BE2C (cell line): Measurements from ENCODE around the gene PET117.
"Not testable (repeated sequence)": the region's sequence is repeated elsewhere in the genome, so short reads cannot be mapped to it uniquely, and the experiment has no call there.

Experiments
- DNase-seq: peaks from one replicate; pipeline ENCODE4 v3.0.0-alpha.2; 2020
- H3K27me3 ChIP-seq: fragments of 250-450 bp; sonication (Bioruptor Pico); 2 replicates; pipeline ENCODE4 v1.5.1; 2020; ENCODE audit warnings: mild to moderate bottlenecking
- H3K36me3 ChIP-seq: fragments of 250-450 bp; sonication (Bioruptor Pico); 2 replicates; pipeline ENCODE4 v1.5.1; 2020; ENCODE audit warnings: mild to moderate bottlenecking
- H3K4me1 ChIP-seq: fragments of 250-450 bp; sonication (Bioruptor Pico); 2 replicates; pipeline ENCODE4 v1.5.1; 2020
- H3K4me3 ChIP-seq: 2 replicates; pipeline ENCODE4 v1.5.1; 2011; ENCODE audit warnings: low read depth, low read length
- H3K9me3 ChIP-seq: fragments of 250-450 bp; sonication (Bioruptor Pico); 2 replicates; pipeline ENCODE4 v1.5.1; 2020
- TF ChIP-seq, protein P1 (sequence below): IDR thresholded peaks from 2 replicates; pipeline ENCODE4 v1.5.1; 2012; ENCODE audit warnings: mild to moderate bottlenecking, low read depth, low read length

PET117 gene

DNA sequence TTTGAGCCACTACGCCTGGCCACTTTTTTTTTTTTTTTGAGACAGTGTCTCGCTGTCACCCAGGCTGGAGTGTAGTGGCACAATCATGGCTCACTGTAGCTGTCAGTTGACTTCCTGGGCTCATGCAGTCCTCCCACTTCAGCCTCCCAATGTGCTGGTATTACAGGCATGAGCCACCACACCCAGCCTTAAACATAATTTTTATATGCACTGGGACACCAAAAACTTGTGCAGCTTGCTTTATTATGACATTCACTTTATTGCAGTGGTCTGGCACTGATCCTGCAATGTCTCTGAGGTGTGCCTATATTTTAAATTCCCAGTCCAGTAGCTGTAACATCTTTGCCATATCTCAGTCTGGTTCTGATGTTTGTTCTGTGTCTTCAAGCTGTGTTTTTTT, 34.7 kb downstream of the PET117 start:
- Histone ChIP-seq H3K9me3 (no peaks in the 10 kb centered on the region), H3K27me3 (no peaks in the 10 kb centered on the region), H3K4me3 (no peak overlapping the region), H3K4me1 (no peaks in the 10 kb centered on the region), H3K36me3 (peaks cover 24% of the 10 kb centered on the region)
- TF ChIP-seq, protein P1, sequence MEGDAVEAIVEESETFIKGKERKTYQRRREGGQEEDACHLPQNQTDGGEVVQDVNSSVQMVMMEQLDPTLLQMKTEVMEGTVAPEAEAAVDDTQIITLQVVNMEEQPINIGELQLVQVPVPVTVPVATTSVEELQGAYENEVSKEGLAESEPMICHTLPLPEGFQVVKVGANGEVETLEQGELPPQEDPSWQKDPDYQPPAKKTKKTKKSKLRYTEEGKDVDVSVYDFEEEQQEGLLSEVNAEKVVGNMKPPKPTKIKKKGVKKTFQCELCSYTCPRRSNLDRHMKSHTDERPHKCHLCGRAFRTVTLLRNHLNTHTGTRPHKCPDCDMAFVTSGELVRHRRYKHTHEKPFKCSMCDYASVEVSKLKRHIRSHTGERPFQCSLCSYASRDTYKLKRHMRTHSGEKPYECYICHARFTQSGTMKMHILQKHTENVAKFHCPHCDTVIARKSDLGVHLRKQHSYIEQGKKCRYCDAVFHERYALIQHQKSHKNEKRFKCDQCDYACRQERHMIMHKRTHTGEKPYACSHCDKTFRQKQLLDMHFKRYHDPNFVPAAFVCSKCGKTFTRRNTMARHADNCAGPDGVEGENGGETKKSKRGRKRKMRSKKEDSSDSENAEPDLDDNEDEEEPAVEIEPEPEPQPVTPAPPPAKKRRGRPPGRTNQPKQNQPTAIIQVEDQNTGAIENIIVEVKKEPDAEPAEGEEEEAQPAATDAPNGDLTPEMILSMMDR: no peak
- no peak for DNase-seq

DNA sequence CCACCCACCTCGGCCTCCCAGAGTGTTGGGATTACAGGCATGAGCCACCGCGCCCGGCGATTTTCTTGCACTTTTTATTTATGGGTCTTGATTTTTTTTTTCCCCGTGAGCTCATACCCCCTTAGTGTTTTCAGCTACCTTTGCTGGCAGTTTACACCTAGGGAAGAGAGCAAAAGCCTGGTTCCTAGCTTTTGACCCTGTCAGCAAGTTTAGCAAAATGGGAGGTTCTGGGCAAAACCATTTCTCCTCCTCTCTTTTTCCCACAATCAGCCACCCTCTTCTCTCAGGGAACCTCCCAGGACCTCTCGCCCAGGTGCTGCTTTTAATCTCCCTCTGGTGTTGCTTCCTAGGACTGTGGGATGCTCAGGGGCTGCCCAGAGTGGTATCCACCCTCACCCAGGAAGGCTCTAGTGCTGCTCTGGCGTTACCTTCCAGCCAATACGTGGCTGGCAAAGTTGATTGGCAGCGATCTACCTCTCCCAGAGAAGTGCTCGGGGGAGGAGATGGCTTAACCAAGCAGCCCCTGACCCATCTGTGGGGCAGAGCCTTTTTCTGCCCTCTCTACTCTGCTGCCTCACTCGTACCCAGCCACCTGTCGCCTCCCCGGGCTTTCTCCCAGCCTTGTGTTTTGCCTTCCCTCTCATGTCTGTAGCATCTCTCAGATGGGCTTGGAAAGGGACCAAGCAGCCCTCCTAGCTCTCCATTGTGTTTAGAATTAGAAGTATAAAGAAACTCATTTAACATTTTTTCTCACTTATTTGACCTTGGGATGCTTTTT, 37.4 kb downstream of the PET117 start:
- Histone ChIP-seq H3K4me3 (no peak overlapping the region), H3K9me3 (no peaks in the 10 kb centered on the region), H3K36me3 (peaks cover 17% of the 10 kb centered on the region), H3K4me1 (no peaks in the 10 kb centered on the region), H3K27me3 (no peaks in the 10 kb centered on the region)
- DNase-seq: no peak
- TF ChIP-seq, protein P1: no peak

DNA sequence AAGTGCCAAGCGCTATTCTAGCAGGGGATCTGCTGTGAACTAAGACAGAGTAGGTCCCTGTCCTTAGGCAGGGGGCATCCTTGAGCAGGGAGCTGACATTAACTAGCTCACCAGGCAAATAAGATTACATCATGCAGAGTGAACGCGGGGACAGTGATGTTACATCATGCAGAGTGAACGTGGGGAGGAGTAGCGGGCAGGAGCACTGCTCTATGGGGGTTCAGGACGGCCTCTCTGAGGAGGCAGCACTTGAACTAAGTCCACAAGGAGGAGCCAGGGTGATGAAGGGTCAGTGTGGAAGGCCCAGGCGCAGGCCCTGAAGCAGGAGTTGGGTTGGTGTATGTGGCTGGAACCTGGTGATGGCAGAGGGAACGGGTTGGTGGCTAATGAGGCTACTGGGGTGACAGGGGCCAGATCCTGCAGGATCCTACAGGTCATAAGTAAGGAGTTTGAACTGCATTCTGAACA, 38.7 kb downstream of the PET117 start:
- H3K4me3 ChIP-seq: no peak overlapping the region
- H3K4me1 ChIP-seq: no peaks in the 10 kb centered on the region
- H3K27me3 ChIP-seq: no peaks in the 10 kb centered on the region
- H3K9me3 ChIP-seq: no peaks in the 10 kb centered on the region
- TF ChIP-seq, protein P1: no peak; the same call in 1 of the 2 replicates
- no peak for DNase-seq
- H3K36me3 ChIP-seq: peaks cover 19% of the 10 kb centered on the region

DNA sequence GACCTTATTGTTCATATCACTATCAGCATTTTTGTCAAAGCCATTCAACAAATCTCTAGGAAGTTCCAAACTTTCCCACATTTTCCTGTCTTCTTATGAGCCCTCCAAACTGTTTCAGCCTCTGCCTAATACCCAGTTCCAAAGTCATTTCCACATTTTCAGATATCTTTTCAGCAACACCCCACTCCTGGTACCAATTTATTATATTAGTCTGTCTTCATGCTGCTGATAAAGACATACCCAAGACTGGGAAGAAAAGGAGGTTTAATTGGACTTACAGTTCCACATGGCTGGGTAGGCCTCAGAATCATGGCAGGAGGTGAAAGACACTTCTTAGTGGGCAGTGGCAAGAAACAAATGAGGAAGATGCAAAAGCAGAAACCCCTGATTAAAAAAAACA, 42.7 kb downstream of the PET117 start:
- peaks cover 30% of the 10 kb centered on the region for H3K36me3 ChIP-seq
- H3K27me3 ChIP-seq, H3K4me3 ChIP-seq, DNase-seq, H3K4me1 ChIP-seq, H3K9me3 ChIP-seq: not testable (repeated sequence)

DNA sequence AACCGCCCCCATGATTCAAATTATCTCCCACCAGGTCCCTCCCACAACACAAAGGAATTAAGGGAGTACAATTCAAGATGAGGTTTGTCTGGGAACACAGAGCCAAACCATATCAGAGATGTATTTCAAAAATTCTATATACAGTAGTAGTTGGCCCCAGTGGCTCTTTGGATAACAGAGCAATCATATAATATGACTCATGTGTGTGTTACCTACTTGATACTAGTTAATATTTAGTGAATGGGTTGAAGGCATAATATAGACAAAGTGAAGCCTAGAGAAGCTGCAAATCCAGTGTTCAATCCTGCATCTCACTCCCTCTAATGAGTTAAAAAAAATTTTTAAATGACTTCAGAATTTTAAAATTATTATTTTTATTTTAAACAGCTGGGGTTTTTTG, 43.2 kb downstream of the PET117 start:
- TF ChIP-seq, protein P1: no peak
- no peak for DNase-seq
- Histone ChIP-seq H3K4me3 (no peak overlapping the region), H3K4me1 (no peaks in the 10 kb centered on the region), H3K36me3 (peaks cover 32% of the 10 kb centered on the region), H3K27me3 (no peaks in the 10 kb centered on the region), H3K9me3 (no peaks in the 10 kb centered on the region)

DNA sequence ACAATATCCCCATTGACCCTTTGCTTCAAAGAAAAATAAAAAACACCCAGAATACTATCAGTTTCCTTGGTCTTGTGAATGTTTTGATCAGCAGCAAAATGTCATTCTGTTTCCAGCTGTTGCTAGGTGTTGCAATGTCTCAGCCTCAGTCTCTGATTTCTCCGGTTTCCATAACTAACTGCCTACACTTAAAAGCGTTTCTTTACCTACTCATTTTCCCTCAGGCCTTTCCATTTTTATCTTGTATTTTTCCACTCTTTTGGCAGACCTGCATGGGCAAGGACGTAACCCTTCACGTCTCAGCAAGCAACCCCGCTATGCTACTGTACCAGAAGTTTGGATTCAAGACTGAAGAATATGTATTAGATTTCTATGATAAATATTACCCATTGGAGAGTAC, 49.4 kb downstream of the PET117 start:
- no peak for DNase-seq
- Histone ChIP-seq H3K4me1 (no peaks in the 10 kb centered on the region), H3K27me3 (no peaks in the 10 kb centered on the region), H3K4me3 (no peak overlapping the region), H3K36me3 (peaks cover 39% of the 10 kb centered on the region), H3K9me3 (no peaks in the 10 kb centered on the region)
- TF ChIP-seq, protein P1: no peak
